Measurements from ENCODE around the gene UBE2N.
"Not testable (repeated sequence)": the region's sequence is repeated elsewhere in the genome, so short reads cannot be mapped to it uniquely, and the experiment has no call there.

UBE2N gene

GRCh38 chr12:93407054-93407962 lies 34.4 kb downstream of the UBE2N start:
- Histone ChIP-seq H3K27me3 (no peaks in the 10 kb centered on the region), H3K27ac (no peak overlapping the region), H3K9me3 (no peaks in the 10 kb centered on the region), H3K36me3 (peaks cover 42% of the 10 kb centered on the region), H3K4me3 (ENCODE audit: low read depth in 1 of 2, low read length in 1 of 2) (no peak overlapping the region), H3K4me1 (ENCODE audit: control insufficient read depth in 1 of 2, insufficient read depth in 1 of 2, low read depth in 1 of 2, low read length in 1 of 2) (peaks cover 2 to 5% of the 10 kb centered on the region in 2 experiments)
- TF ChIP-seq CTCF (IDR thresholded peaks at IDR 0.05): no peak

- Histone ChIP-seq H3K9me3 (no peaks in the 10 kb centered on the region), H3K36me3 (peaks cover 40% of the 10 kb centered on the region), H3K4me3 (ENCODE audit: low read depth in 1 of 2, low read length in 1 of 2) (no peak overlapping the region), H3K27ac (no peak overlapping the region), H3K4me1 (ENCODE audit: control insufficient read depth in 1 of 2, insufficient read depth in 1 of 2, low read depth in 1 of 2, low read length in 1 of 2) (peaks cover 0 to 3% of the 10 kb centered on the region in 2 experiments), H3K27me3 (no peaks in the 10 kb centered on the region)
- no peak for TF ChIP-seq CTCF (IDR thresholded peaks at IDR 0.05)
Observed at GRCh38 chr12:93404961-93405849, 36.5 kb downstream of the UBE2N start.

GRCh38 chr12:93403988-93404803 lies 37.6 kb downstream of the UBE2N start:
- Histone ChIP-seq H3K27me3 (no peaks in the 10 kb centered on the region), H3K9me3 (no peaks in the 10 kb centered on the region), H3K4me1 (ENCODE audit: control insufficient read depth in 1 of 2, insufficient read depth in 1 of 2, low read depth in 1 of 2, low read length in 1 of 2) (peaks cover 0 to 3% of the 10 kb centered on the region in 2 experiments), H3K4me3 (ENCODE audit: low read depth in 1 of 2, low read length in 1 of 2) (no peak overlapping the region), H3K36me3 (peaks cover 33% of the 10 kb centered on the region), H3K27ac (no peak overlapping the region)
- no peak for TF ChIP-seq CTCF (IDR thresholded peaks at IDR 0.05)

GRCh38 chr12:93402333-93403311 lies 39.1 kb downstream of the UBE2N start:
- H3K36me3 ChIP-seq: peaks cover 39% of the 10 kb centered on the region
- no peak overlapping the region for H3K4me3 ChIP-seq (ENCODE audit: low read depth in 1 of 2, low read length in 1 of 2)
- no peak overlapping the region for H3K27ac ChIP-seq
- TF ChIP-seq CTCF (IDR thresholded peaks at IDR 0.05): no peak
- no peaks in the 10 kb centered on the region for H3K27me3 ChIP-seq
- H3K9me3 ChIP-seq: no peaks in the 10 kb centered on the region
- peaks cover 0 to 3% of the 10 kb centered on the region in 2 experiments for H3K4me1 ChIP-seq (ENCODE audit: control insufficient read depth in 1 of 2, insufficient read depth in 1 of 2, low read depth in 1 of 2, low read length in 1 of 2)

- H3K27ac ChIP-seq; H3K27me3 ChIP-seq; H3K4me1 ChIP-seq (ENCODE audit: control insufficient read depth in 1 of 2, insufficient read depth in 1 of 2, low read depth in 1 of 2, low read length in 1 of 2); H3K4me3 ChIP-seq (ENCODE audit: low read depth in 1 of 2, low read length in 1 of 2); H3K9me3 ChIP-seq: not testable (repeated sequence)
- peaks cover 51% of the 10 kb centered on the region for H3K36me3 ChIP-seq
Observed at GRCh38 chr12:93399183-93399863, 42.4 kb downstream of the UBE2N start.
